ENCODE measurements around the gene NECAB2.

GRCh38 chr16:84020353-84020752 lies 52.3 kb downstream of the NECAB2 start:
- TF ChIP-seq, protein P1, sequence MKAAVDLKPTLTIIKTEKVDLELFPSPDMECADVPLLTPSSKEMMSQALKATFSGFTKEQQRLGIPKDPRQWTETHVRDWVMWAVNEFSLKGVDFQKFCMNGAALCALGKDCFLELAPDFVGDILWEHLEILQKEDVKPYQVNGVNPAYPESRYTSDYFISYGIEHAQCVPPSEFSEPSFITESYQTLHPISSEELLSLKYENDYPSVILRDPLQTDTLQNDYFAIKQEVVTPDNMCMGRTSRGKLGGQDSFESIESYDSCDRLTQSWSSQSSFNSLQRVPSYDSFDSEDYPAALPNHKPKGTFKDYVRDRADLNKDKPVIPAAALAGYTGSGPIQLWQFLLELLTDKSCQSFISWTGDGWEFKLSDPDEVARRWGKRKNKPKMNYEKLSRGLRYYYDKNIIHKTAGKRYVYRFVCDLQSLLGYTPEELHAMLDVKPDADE (IDR thresholded peaks at IDR 0.05): no peak
- no peak for TF ChIP-seq POLR2AphosphoS5 (IDR thresholded peaks at IDR 0.05; ENCODE audit: low read depth)

All from GM23338 (cell line).